ENCODE measurements around the gene CALD1.

The CALD1 gene

GRCh38 chr7:134900166-134900982, 120.9 kb downstream of the CALD1 start:
- no peak for DNase-seq

GRCh38 chr7:134901389-134902020, 122.1 kb downstream of the CALD1 start:
- DNase-seq, result no peak

- DNase-seq, result no peak
Observed at GRCh38 chr7:134902058-134902457, 122.6 kb downstream of the CALD1 start.

GRCh38 chr7:134903073-134903790, 123.8 kb downstream of the CALD1 start:
- DNase-seq, result no peak

- no peak for DNase-seq
Observed at GRCh38 chr7:134905375-134905774, 125.9 kb downstream of the CALD1 start.

- DNase-seq, result no peak
Observed at GRCh38 chr7:134907000-134907399, 127.6 kb downstream of the CALD1 start.

- no peak for DNase-seq
Observed at GRCh38 chr7:134907639-134908038, 128.2 kb downstream of the CALD1 start.

GRCh38 chr7:134908289-134908688, 128.9 kb downstream of the CALD1 start:
- DNase-seq, result no peak

GRCh38 chr7:134910214-134910890, 130.9 kb downstream of the CALD1 start:
- no peak for DNase-seq

GRCh38 chr7:134910968-134911367, 131.5 kb downstream of the CALD1 start:
- DNase-seq, result no peak

GRCh38 chr7:134916171-134916883, 136.9 kb downstream of the CALD1 start:
- no peak for DNase-seq

- no peak for DNase-seq
Observed at GRCh38 chr7:134919240-134919641, 139.8 kb downstream of the CALD1 start.

- no peak for DNase-seq
Observed at GRCh38 chr7:134920026-134920753, 140.8 kb downstream of the CALD1 start.

GRCh38 chr7:134922720-134923704, 143.6 kb downstream of the CALD1 start:
- no peak for DNase-seq

GRCh38 chr7:134925766-134926165, 146.3 kb downstream of the CALD1 start:
- DNase-seq, result no peak

- no peak for DNase-seq
Observed at GRCh38 chr7:134926396-134926795, 147.0 kb downstream of the CALD1 start.

GRCh38 chr7:134927076-134927475, 147.6 kb downstream of the CALD1 start:
- no peak for DNase-seq

- no peak for DNase-seq
Observed at GRCh38 chr7:134927723-134928122, 148.3 kb downstream of the CALD1 start.

GRCh38 chr7:134928554-134928953, 149.1 kb downstream of the CALD1 start:
- DNase-seq, result no peak

GRCh38 chr7:134931487-134931886, 152.1 kb downstream of the CALD1 start:
- no peak for DNase-seq
